Right lobe of liver (tissue), 4 donors: Measurements from ENCODE around the gene APP.

ENCODE experiments used
- CTCF ChIP-seq, 4 donors: fragments of 200-600 bp in 3 of 4; fragments of 450-650 bp in 1 of 4; IDR thresholded peaks; one replicate each; pipeline versions ENCODE4 v1.5.1 to v1.8.0; 2016 to 2022; ENCODE audit warnings: antibody characterized with exemption in 4 of 4, mild to moderate bottlenecking in 2 of 4
- POLR2A ChIP-seq: fragments of 450-650 bp; IDR thresholded peaks from one replicate; pipeline ENCODE4 v1.6.1; 2017; ENCODE audit warnings: antibody characterized with exemption, mild to moderate bottlenecking
- donor health status: DM: no; HTN: no; CAD: no.
- donor health status: DM: no; HTN: no; CAD: no.
- donor health status: DM: no; HTN: yes; CAD: no.

- TF ChIP-seq CTCF (IDR thresholded peaks at IDR 0.05) (no peak), POLR2A (no peak)
Observed at GRCh38 chr21:26146681-26147080, 23.9 kb downstream of the APP start.
